ENCODE measurements around the gene PTPRK.

PTPRK gene

DNA sequence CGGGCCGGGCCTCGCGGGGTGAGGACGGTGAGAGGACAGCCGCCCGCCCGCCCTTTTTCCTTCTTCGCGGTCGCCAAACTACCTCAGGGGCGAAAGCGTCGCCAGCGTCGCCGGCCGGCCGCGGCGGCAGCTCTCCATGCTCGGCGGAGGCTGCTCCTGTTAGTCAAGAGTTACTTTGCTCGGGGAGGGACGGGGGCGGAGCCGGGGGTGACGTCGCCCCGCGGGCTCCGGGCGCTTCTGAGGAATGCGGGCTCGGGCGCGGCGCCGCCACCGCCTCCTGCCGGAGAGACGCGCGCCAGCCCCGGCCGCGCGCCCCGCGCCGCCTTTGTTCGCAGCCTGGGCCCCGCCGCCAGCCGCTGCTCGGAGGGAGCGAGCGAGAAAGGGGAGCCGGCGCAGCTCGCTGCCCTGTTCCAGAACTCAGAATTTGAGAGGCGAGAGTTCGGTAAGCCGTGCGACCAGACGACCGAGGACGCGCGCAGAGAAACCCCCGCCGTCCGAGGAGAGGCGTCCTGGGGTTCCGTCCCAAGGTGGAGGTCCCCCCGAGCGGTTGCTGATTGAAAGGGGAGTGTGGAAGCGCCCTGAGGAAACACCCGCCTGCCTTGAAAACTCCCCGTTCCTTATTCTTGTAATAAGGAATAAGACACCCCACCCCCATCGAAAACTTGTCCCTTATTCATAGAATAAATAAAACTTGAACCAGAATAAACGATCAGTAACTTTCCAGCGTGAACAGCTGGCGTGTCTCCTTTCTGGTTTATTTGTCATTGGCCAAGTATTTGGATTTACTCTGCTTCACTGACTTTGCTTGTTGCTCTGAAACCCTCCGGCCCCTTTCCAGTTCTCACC is at the start of gene PTPRK:
PTPRK (minus strand) TSS at position 164 of the 846 bp plus-strand sequence. CDS start 241 bp downstream, outside the sequence.
- DNase-seq = no peak

DNA sequence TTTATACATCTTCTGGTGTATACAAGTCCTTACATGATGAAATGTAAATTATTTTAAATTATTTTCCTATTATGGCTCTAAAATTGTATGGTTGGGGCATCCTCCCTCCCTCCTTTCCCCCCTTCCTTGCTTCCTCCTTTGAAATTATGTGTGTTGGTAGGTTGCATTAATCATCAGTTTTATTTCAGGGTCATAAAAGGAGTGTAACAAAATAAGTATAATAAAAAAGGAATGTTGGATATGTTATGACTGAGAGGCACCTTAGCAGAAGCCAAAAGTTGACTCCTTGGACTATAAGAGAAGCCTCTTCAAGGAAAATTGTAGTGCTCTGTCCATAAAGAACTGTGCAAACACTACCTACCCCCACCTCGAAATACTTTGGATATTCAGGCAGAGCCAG is 46.6 kb upstream of the PTPRK start:
- DNase-seq = no peak

DNA sequence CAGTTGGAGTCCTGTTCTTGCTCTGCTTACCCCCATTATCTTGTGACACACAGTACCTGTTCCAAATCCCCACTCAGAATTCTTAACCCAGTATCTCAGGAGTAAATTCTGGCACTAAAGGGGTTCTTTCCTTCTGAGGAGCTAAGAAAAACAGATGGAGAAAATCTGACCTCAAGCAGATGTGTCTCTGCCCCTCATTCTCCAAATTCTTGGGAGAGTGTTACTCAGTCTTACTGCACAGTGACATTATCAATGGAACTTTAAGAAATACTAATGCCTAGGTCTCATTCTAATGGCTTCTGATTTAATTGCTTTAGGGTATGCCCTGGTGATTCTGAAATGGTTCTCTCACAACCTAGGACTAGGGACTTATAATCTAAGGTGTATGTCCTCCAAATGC is 40.6 kb upstream of the PTPRK start:
- no peak for DNase-seq

DNA sequence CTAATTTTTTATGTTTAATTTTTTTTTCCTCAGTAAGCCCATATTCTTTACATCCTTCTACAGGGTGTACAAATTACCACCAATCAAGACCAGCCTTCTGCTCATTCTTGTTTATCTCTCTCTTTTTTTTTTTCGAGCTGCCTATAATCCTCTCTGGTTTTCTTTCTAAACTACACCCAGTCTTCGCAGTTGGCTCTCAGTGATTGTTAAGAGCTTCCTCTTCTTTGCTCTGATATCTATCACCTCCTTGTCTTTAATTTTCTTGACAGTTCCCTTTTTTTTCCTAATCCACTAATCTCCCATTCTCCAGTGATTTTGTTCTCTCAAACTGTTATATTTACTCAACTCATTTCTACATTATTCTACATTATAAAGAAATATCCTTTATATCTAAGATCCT is 38.5 kb upstream of the PTPRK start:
- DNase-seq = no peak

DNA sequence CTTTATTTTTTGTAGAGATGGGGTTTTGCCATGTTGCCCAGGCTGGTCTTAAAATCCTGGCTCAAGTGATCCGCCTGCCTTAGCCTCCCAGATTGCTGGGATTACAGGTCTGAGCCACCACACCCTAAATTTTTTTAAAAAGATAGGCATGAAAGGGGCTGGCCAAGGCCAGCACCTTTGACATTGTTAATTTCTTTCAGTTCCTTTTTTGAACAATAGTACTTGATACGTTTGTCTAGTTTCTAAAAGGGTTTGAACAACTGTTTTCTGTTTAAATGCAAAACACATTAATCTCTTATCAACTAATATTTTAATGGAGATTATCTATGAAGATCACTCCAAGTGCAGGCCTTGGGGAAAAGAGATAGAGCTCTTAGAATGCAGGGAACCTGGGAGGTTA is 37.6 kb upstream of the PTPRK start:
- DNase-seq = no peak

DNA sequence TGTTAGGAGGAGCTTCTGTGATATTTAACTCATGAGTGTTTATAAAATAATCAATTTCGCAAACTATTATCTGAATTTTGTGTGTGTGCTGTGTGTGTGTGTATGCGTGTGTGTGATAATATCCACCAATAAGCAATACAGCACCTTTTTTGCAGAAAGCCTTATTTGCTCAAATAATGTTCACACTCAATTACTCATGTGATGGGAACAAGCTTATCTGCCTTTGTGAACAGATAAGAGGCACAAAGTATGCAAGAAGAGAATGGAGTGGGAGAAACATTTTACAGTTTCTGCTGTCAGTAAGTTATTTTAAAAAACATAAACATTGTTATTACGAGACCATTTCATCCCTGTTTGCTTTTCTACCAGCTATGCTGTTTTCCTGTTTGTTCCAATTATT is 36.7 kb upstream of the PTPRK start:
- DNase-seq = no peak

DNA sequence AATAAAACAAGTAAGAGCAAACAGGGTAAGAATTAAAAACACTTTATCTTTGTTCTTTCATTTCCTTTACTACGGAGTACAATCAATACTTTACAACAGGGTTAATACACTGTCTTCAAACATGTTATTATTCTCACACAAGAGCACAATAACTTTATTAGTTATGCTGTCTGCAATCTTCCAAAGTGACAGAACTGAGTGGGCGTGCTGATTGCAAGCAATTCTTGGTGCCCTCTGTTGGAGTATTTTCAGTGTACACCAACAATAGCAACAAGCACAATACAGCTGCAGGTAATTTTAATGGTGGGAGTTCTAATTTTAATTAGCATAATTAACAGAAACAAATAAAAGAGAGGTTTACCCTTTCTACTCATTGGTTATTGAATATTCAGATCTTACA is 33.9 kb upstream of the PTPRK start:
- DNase-seq = no peak

DNA sequence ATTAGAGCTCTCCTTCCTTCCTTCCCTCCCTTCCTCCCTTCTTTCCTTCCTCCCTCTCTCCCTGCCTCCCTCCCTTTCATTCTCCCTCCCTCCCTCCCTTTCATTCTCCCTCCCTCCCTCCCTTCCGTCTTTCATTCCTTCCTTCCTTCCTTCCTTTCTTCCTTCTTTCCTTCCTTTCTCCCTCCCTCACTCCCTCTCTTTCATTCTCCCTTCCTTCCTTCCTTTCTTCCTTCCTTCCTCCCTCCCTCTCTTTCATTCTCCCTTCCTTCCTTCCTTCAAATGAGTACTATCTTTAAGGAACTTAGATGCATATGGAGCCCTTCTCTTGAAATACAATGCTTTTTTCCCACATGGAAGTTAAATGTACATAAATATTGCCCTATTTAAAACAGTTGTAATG is 20.9 kb upstream of the PTPRK start:
- no peak for DNase-seq

DNA sequence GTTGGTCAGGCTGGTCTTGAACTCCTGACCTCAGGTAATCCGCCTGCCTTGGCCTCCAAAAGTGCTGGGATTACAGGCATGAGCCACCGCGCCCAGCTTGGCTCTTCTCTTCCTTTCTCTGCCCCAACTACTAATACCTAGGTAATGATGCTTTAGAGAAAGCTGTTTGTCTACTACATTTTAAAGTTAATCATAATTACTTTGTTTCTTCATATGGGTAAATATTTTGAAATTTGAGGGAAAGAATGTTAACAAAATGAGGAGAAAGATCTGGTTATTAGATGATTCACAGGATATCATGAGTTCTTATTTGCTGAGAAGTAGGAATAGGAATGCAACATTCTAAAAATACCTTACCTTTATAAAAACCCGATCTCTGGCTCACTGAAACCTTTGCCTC is 18.4 kb upstream of the PTPRK start:
- DNase-seq = no peak

DNA sequence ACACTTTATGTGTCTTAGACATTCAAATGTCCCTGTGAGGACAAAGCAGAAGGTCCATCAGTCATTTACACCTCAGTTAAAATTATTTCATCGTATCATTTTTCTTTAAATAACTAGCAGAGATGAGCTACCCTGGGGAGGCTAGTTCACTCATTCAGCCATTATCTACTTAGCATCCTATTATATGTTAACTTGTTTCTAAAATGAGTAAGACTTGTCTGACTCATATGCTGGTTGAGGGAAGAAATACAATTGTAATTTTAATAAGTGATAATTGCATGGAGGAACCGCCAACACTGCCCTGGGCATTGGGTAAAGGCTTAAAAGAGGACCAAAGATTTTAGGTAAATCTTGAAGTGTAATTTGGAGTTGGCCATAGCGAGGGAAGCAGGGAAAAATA is 12.4 kb upstream of the PTPRK start:
- no peak for DNase-seq

DNA sequence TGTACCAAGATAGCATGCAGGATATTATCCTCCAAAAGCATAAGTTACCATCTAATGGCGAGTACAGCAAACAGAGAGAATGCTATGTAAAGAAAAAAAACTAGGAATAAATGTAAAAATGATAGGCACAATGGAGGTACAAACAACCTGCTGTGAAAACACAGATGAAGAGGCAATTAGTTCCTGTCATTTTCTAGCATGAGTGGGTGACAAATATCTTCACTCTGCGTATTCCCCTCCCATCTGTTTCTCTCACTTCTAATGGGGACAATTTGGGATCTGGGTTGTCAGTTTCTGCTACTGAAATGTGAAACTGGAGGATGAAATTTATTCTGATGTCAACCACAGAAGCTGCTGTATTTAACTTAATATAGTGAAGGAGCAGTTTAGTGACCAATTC is 11.7 kb upstream of the PTPRK start:
- DNase-seq = no peak

DNA sequence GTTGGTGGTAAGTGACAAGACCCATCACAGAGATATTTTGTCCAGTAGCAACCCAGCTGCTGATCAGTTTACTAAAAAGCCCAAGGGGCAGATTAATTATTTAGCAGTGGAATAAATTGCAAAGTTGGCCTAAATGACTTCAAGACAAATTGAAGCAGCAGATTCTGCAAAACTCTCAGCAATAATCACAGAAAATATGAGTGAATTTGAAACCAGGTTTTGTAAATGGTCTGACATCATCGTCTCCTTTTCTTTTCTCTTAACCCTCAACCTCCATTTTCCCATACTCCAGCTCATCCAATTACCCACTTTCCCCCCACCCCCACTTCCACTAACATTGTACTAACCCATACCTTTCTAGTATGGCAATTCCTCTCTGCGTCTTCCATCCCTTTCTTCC is 11.3 kb upstream of the PTPRK start:
- DNase-seq = no peak

DNA sequence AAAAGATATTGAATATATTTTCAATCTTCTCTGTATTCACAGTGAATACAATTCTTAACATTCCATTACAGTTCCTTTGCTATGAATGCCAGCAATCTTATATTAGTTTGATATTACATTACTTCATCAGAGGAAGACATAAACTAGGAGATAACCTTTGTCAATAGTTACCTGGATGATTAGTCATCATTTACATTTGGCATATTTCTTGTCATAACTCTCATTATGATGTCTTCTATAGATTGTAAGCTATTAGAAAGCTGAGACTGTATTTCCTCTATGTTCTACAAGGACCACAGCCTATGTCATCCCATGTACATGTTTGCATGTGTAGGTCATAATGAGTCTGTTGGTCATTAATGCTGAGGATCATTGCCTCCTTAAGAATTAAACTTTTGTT is 7.8 kb upstream of the PTPRK start:
- DNase-seq = no peak

DNA sequence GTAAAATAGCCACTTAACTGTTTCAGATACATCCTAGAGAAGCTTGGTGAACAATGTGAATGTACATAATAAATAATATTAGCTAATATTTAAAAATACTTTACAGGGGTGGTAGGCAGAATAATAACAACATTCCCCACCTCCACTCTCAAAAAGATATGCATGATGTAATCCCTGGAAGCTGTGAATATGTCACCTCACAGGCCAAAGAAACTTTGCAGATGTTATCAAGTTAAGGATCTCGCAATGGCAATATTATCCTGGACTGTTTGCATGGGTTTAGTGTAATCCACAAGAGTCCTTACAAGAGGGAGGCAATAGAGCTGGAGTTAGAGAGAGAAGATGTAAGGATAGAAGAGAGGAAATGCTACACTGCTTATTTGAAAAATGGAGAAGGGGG is 7.0 kb upstream of the PTPRK start:
- no peak for DNase-seq

DNA sequence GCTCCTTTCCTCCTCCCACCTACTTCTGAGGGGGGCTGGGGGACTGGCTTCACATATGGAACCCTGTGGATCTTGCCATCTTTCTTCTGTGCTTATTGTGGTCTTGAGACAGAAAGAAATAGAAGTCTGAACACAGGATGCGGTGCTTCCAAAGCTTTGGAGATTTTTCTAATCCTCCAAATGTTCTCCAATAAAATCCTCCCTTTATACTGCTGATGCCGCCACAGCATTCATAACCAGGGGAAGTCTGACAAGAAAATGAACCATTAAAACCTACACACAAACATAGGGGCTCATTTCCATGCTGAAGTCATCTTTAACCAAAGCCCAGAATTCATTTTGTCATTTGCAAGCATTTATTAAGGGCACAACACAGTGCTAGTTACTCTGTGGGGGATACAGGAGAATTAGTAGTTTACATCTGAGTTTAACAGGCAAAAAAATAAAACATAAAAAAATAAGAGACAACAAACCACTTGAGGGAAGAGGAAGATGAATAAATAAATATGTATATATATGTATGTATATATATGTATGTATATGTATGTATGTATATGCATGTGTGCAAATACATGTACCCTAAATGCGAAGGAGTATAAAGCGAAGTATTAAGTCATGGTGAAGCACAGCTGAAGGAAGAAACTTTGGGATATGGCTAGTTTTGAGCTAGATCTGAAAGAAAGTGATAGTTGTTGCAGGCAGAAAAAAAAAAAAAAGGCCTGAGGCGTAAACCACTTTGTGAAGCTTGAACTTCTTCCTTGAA is 5.9 kb upstream of the PTPRK start:
- no peak for DNase-seq

DNA sequence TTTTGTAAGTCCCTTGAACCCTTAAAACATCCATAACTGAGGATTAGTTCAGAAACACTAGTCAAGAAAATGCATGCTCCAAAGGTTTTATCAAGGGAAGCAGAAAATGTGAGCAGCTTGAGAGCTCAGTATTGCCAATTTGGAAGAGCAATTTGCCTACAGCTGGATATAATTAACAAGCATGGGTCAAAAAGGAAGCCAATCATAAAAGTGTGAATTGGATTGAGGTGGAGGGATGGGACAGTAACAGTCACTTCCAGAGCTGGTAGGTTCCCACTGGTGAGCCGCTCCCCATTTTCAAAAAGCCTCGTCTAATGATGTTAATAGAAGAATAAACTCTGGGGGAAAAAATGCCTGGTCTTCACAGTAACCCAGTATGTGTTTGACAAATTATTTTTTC is 5.0 kb upstream of the PTPRK start:
- DNase-seq = no peak

DNA sequence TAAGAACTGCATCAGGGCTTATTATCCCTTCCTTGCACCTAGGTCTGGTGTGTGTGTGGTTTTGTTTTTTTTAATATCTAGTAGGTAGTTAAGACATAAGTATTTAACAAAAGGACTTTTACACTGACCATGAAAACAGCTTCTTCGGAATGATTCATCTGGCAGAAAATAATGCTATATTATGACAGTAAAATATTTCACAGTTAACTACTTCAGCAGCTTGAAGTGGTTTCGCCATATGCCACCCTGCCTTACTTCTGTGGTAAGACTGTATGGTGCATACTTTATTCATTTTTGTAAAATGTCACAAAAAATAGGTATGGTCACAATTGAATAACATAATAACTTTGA is 858 bp upstream of the PTPRK start:
- no peak for DNase-seq

DNA sequence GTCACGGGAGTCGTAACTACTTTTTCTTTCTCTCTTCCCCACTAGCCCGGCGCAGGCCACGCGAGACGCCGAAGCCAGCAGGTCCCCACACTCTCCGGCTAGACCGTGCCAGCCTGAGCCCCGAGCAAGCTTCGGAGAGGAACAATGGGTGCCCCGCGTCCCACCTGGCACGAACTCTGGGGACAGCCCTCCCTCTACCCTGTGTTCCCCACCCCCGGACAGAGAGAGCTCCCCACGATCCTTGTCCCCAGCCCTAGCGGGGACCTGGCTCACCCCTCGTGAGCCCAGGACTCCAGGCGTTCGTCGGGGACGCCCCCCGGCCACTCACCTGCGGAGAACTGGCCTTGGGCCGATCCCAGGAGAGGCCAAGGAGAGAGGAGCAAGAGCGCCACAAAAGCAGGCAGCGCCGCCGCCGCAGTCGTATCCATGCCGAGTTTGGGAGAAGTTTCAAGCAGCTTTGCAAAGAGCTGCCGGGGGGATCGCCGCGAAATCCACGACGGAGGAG is 416 bp downstream of the PTPRK start:
- DNase-seq = no peak

DNA sequence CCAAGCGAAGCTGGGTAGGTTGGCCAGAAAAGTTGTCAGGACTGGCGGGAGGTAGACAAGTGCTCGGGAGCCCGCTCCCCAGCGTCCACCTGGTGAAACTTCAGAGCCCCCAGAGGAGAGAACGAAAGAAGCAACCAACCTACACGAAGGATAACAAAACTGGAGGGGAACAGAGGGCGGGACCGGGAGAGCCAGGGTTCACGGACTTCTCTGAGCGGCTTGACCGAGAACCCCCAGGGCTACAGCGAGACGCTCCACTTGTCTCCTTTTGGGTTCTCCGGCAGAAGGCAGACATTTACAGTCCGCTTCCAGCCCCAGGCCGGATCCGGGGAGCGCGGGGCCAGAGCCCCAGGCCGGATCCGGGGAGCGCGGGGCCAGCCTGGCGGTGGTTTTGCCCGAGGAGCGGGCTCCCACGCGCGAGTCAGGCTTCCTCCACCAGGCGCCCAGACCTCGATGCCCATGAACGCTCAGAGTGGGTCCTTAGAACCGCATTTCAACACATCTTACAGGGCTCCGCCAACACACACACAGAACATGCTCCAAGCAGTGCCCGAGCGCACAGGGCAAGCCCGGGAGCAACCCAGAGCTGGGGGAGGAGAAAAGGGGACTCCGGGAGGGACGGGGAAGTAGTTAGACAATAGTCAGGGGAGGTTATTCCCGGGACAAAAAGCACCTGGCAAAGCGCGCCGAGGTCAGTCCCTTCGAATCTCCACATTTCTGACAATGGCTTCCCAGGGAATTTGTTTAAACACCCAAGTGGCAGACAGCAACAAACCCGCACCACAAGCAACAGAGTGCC is 1.1 kb downstream of the PTPRK start:
- no peak for DNase-seq

DNA sequence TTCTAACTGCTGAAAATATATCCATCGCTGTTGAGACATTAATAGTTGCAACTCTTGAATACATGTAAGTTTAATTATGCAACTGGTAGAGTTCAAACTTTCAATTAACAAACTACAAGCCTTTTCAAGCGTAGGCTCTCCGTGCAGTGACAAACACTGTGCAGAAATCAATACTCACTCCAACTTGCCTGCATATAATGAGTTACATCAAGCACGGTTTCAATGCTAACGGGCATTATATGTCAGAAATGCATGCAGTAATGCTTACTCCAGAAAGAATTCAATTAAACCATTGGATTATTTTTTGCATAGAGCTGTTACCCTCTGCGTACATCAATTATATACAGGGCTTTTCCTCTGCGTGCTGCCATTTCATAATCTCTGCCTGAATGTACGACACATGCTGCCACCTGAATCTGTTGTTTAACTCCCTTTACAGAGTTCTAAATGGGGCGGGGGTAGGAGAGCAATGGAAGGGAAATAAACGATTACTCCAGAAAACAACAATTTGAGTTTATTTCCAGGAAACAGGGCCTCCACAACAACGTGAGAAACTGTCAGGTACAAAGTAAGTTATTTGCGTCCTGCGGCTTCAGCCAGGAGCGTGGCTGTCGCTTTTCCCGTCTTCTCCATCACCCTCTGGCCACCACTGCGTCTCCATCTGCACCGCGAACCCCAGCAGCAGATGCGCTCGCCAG is 1.8 kb downstream of the PTPRK start:
- no peak for DNase-seq

DNA sequence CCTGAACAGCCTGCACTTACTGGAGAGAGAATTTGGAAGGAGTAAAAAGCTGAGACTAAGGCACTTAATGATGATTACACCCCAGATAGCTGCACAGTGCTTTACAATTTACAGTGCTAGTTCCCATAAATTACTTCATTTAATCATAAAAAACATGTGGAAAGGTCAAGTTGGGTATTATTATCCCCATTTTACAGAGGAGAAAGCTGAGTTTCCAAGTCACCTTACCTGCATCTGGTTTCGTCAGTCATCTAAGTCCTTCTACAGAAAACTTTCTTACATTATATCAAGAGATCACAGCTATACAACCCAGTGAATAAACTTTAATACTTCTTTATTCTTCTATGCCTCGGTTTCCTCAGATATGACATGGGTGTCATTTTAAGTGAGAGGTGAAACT is 3.3 kb downstream of the PTPRK start:
- no peak for DNase-seq

DNA sequence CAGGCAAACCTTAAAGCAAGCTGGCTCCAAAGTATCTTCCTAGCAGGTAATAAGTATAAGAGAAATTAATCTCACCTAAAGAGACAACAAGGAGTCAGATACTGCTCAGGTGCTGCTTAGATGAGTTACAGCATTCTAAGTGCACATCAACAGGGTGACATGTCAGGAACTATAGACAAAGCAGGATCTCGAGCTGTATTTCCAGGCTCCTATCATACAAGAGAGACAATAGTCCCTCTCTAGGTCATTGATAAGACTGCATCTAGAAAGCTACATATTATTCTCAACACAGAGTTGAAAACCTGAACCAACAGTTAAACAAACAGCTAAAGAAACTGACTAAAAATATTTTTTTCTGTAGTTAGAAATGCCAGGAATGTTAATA is 3.9 kb downstream of the PTPRK start:
- DNase-seq = no peak
